K562 (cell line): Measurements from ENCODE around the gene GPX7. TPM values are rescaled to one million over a fixed set of nuclear protein-coding genes. Genes with fewer than 3 reads are reported as not detected.
A peak's percentile ranks its signal among the peaks of the same experiment; 100 is the strongest.

Experiments used
- ADNP ChIP-seq: fragments of 200-800 bp; sonication (Bioruptor generic); IDR thresholded peaks from 2 replicates; pipeline ENCODE4 v1.6.1; 2016; ENCODE audit warnings: missing genetic modification characterization, missing compliant biosample characterization
- CHD4 ChIP-seq: fragments of 200-600 bp; sonication (generic); IDR thresholded peaks from 3 replicates; pipeline ENCODE4 v1.6.1; 2012; ENCODE audit warnings: low read depth, mild to moderate bottlenecking, mixed read lengths, low read length, inconsistent platforms; ENCODE audit not compliant: insufficient read depth, insufficient replicate concordance, poor library complexity, severe bottlenecking
- DNMT1 ChIP-seq: fragments of 450-650 bp; IDR thresholded peaks from 2 replicates; pipeline ENCODE4 v1.6.1; 2016; ENCODE audit warnings: antibody characterized with exemption, mild to moderate bottlenecking
- FIP1L1 ChIP-seq: fragments of 200-400 bp; formaldehyde crosslinking; IDR thresholded peaks from 2 replicates; pipeline ENCODE4 v1.6.1; 2018; ENCODE audit warnings: mild to moderate bottlenecking, low read depth, low read length; ENCODE audit not compliant: poor library complexity, severe bottlenecking
- FOXJ3 ChIP-seq: sonication (generic); formaldehyde crosslinking; IDR thresholded peaks from 2 replicates; pipeline ENCODE4 v1.4.0; 2020; ENCODE audit warnings: mild to moderate bottlenecking, missing genetic modification reagents
- FOXP4 ChIP-seq: sonication (generic); formaldehyde crosslinking; IDR thresholded peaks from 2 replicates; pipeline ENCODE4 v1.8.0; 2022; ENCODE audit warnings: mild to moderate bottlenecking, missing genetic modification reagents, borderline replicate concordance
- GABPA ChIP-seq: fragments of 200-800 bp; sonication (Bioruptor generic); conservative IDR thresholded peaks from 2 replicates; pipeline ENCODE4 v1.6.1; 2016; ENCODE audit warnings: low read depth, missing genetic modification characterization, missing compliant biosample characterization
- HMG20B ChIP-seq: fragments of 250-450 bp; sonication (Bioruptor Pico); IDR thresholded peaks from 2 replicates; pipeline ENCODE4 v1.5.0; 2021; ENCODE audit warnings: mild to moderate bottlenecking
- HSF4 ChIP-seq: fragments of 250-450 bp; sonication (Bioruptor Pico); IDR thresholded peaks from 2 replicates; pipeline ENCODE4 v2.1.2; 2022; ENCODE audit warnings: mild to moderate bottlenecking, moderate library complexity, borderline replicate concordance
- ILK ChIP-seq: fragments of 450-650 bp; IDR thresholded peaks from 2 replicates; pipeline ENCODE4 v1.6.1; 2016; ENCODE audit warnings: missing genetic modification characterization, low read depth, mild to moderate bottlenecking, missing compliant biosample characterization, moderate library complexity, borderline replicate concordance
- JUNB ChIP-seq: fragments of 450-650 bp; formaldehyde crosslinking; conservative IDR thresholded peaks from 2 replicates; pipeline ENCODE4 v1.4.0; 2020; ENCODE audit warnings: mild to moderate bottlenecking
- KHSRP ChIP-seq: fragments of 450-650 bp; IDR thresholded peaks from 2 replicates; pipeline ENCODE4 v1.6.1; 2017
- MCM5 ChIP-seq: fragments of 450-650 bp; IDR thresholded peaks from 2 replicates; pipeline ENCODE4 v1.6.1; 2016; ENCODE audit warnings: low read depth
- MLX ChIP-seq, 2 experiments: fragments of 450-650 bp in 1 of 2; sonication (generic) in 1 of 2; formaldehyde crosslinking; conservative IDR thresholded peaks; 2 replicates each; pipeline versions ENCODE4 v1.4.0 to v1.8.1; 2020 to 2022; ENCODE audit warnings: mild to moderate bottlenecking in 1 of 2, missing genetic modification reagents in 1 of 2
- RB1 ChIP-seq: fragments of 450-650 bp; IDR thresholded peaks from 2 replicates; pipeline ENCODE4 v1.6.1; 2017; ENCODE audit warnings: low read depth, mild to moderate bottlenecking
- SAFB ChIP-seq: fragments of 200-400 bp; formaldehyde crosslinking; IDR thresholded peaks from 2 replicates; pipeline ENCODE4 v1.6.1; 2017; ENCODE audit warnings: low read depth, low read length, borderline replicate concordance
- SRSF9 ChIP-seq: fragments of 200-400 bp; formaldehyde crosslinking; IDR thresholded peaks from 2 replicates; pipeline ENCODE4 v1.6.1; 2017; ENCODE audit warnings: low read depth, low read length, borderline replicate concordance
- TARDBP ChIP-seq: fragments of 450-650 bp; IDR thresholded peaks from 2 replicates; pipeline ENCODE4 v1.6.1; 2016
- TOE1 ChIP-seq, 2 experiments: fragments of 450-650 bp in 1 of 2; sonication (generic) in 1 of 2; formaldehyde crosslinking in 1 of 2; IDR thresholded peaks; 2 replicates each; pipeline versions ENCODE4 v1.7.1 to v1.8.0; 2016 to 2022; ENCODE audit warnings: borderline replicate concordance in 2 of 2, mild to moderate bottlenecking in 2 of 2, antibody characterized with exemption in 1 of 2, inconsistent platforms in 1 of 2, low read depth in 1 of 2, missing genetic modification reagents in 1 of 2, moderate library complexity in 1 of 2
- XRCC3 ChIP-seq: fragments of 450-650 bp; IDR thresholded peaks from 2 replicates; pipeline ENCODE4 v1.6.1; 2017; ENCODE audit warnings: mild to moderate bottlenecking, moderate library complexity
- ZKSCAN3 ChIP-seq: fragments of 250-450 bp; sonication (Bioruptor Pico); IDR thresholded peaks from 2 replicates; pipeline ENCODE4 v1.4.0; 2020
- ZNF224 ChIP-seq: sonication (generic); formaldehyde crosslinking; IDR thresholded peaks from 2 replicates; pipeline ENCODE4 v1.8.0; 2022; ENCODE audit warnings: mild to moderate bottlenecking, missing genetic modification reagents
- ZNF436 ChIP-seq: fragments of 250-450, 450-650 bp; sonication (Bioruptor Pico); formaldehyde crosslinking; IDR thresholded peaks from 2 replicates; pipeline ENCODE4 v1.7.0; 2020; ENCODE audit warnings: mild to moderate bottlenecking
- ZNF695 ChIP-seq: fragments of 450-650 bp; formaldehyde crosslinking; IDR thresholded peaks from 2 replicates; pipeline ENCODE4 v1.4.0; 2020; ENCODE audit warnings: mild to moderate bottlenecking, moderate library complexity
- ZNF764 ChIP-seq: fragments of 250-450 bp; sonication (Bioruptor Pico); IDR thresholded peaks from 2 replicates; pipeline ENCODE4 v1.4.0; 2020; ENCODE audit warnings: low read depth, mild to moderate bottlenecking, moderate library complexity
- ZNF778 ChIP-seq: fragments of 450-650 bp; formaldehyde crosslinking; IDR thresholded peaks from 2 replicates; pipeline ENCODE4 v1.4.0; 2020; ENCODE audit warnings: mild to moderate bottlenecking, moderate library complexity
- ZSCAN29 ChIP-seq: fragments of 450-650 bp; IDR thresholded peaks from 2 replicates; pipeline ENCODE4 v1.6.1; 2017
- ZSCAN32 ChIP-seq: fragments of 450-650 bp; formaldehyde crosslinking; IDR thresholded peaks from 2 replicates; pipeline ENCODE4 v1.4.0; 2020; ENCODE audit warnings: mild to moderate bottlenecking, moderate library complexity
- polyA plus RNA-seq, 8 experiments: library from polyadenylated mRNA; depleted of rRNA in 4 of 8; stranded (reverse) in 5 of 8; unstranded in 3 of 8; fragments of >200 nt; fragmentation: Nextera tagmentation in 2 of 8; fragmentation: Illumina TruSeq in 1 of 8; extraction: Ambion mirVana in 2 of 8; extraction: Trizol in 1 of 8; gene quantifications; 2 replicates each; pipeline versions ENCODE4 v1.2.1 to v1.2.3, GENCODE V29; 2011 to 2014; ENCODE audit warnings: inconsistent platforms in 1 of 8, missing spikeins in 1 of 8
- total RNA-seq, 7 experiments: library from RNA; depleted of rRNA in 6 of 7; stranded (reverse); fragments of >200 nt in 6 of 7; fragmentation: Illumina TruSeq in 2 of 7; extraction: Trizol in 2 of 7; gene quantifications; 2 replicates each; pipeline versions ENCODE4 v1.2.1 to v1.2.3, GENCODE V29; 2011 to 2021; ENCODE audit warnings: low replicate concordance in 1 of 7

Gene GPX7
- total and polyA plus RNA-seq, 9 of the 15 experiments (the other 6 are each of a cell fraction or from before 2014, with no cell fraction given): 0.08 TPM; not detected in 8

DNA sequence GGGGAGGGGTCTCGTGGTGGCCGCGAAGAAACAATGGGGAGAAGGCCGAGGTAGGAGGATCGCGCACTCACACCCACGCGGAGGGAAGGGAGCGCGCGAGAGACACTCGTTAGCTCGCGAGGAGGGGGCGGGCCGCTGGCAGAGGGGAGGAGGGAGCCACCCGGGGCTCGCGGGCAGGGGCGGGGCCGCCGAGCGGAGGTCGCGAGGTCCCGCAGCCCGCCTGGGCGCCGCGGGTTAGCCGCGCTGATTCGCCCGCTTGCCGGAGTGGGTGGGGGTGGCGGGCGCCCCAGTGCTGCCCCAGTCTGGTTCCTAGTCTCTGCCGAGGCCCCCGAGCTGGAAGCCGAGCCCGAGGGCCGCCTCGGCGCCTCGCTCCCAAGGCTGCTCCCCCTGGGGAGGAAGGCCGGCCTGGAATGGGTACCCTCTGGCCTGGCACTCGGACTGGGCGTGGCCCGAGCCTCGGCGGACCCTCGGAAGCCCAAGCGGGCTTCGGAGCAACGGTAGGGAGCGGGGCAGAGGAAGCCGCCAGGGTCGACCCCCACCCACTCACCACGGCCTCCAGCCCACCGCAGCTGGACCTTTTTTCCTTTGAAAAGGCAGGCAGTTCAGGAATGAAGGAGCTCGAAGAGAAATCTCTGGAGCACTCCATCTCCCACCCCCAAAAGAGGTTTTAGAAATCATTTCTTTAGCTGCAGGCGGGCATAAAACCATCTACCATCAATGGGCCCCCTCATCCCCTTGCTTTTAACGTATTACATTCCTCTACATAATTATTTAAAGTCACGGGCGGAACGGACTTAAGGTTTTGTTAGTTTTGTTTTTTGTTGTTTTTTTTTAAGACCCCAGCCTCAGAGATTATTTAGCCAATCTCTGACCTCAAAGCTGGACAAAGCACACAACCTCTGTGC, 48.6 kb upstream of the GPX7 start (continued):
- TF ChIP-seq ADNP (no peak), ZNF224 (CRISPR knock-in tag) (no peak), FIP1L1 (peak; percentile 71), MCM5 (no peak), ZNF695 (CRISPR knock-in tag) (no peak), ZNF778 (CRISPR knock-in tag) (no peak), ILK (no peak), XRCC3 (no peak), TARDBP (no peak), FOXJ3 (CRISPR knock-in tag) (no peak), ZNF436 (CRISPR knock-in tag) (no peak), HMG20B (CRISPR knock-in tag) (no peak), FOXP4 (CRISPR knock-in tag) (no peak; the same call in 1 of the 2 replicates), SAFB (peak; percentile 91), ZSCAN29 (no peak), JUNB (no peak), HSF4 (CRISPR knock-in tag) (no peak), ZKSCAN3 (CRISPR knock-in tag) (no peak), CHD4 (no peak), RB1 (peak; percentile 78), MLX (CRISPR knock-in tag; conservative IDR thresholded peaks at IDR 0.05) (no peak), ZSCAN32 (CRISPR knock-in tag) (no peak), DNMT1 (no peak), GABPA (tag) (no peak), SRSF9 (no peak), ZNF764 (CRISPR knock-in tag) (no peak), TOE1 (IDR thresholded peaks at IDR 0.05; ENCODE audit: borderline replicate concordance) (no peak), TOE1 (CRISPR knock-in tag; IDR thresholded peaks at IDR 0.05; ENCODE audit: borderline replicate concordance, low read depth) (no peak), KHSRP (no peak)
